ENCODE measurements around the gene CROCC2.

CROCC2 gene

GRCh38 chr2:240921311-240921994, 15.3 kb downstream of the CROCC2 start:
- DNase-seq = peak; percentile 4
- ATAC-seq = no peak

GRCh38 chr2:240921995-240922244, 15.8 kb downstream of the CROCC2 start:
- ATAC-seq (no peak), DNase-seq (no peak)

GRCh38 chr2:240922245-240922981, 16.3 kb downstream of the CROCC2 start:
- no peak for ATAC-seq
- peak; percentile 3 for DNase-seq

- ATAC-seq (no peak), DNase-seq (peak; percentile 2)
Measured at GRCh38 chr2:240922982-240923537, 16.9 kb downstream of the CROCC2 start.

GRCh38 chr2:240925191-240925567, 19.0 kb downstream of the CROCC2 start:
- DNase-seq (peak; percentile 4), ATAC-seq (no peak)

- DNase-seq (peak; percentile 1), ATAC-seq (no peak)
Measured at GRCh38 chr2:240925568-240926515, 19.7 kb downstream of the CROCC2 start.

GRCh38 chr2:240926516-240927389, 20.6 kb downstream of the CROCC2 start:
- no peak for ATAC-seq
- peak; percentile 2 for DNase-seq

- ATAC-seq (no peak), DNase-seq (no peak)
Measured at GRCh38 chr2:240927390-240927781, 21.2 kb downstream of the CROCC2 start.

- ATAC-seq (no peak), DNase-seq (no peak)
Measured at GRCh38 chr2:240928476-240929363, 22.6 kb downstream of the CROCC2 start.

- DNase-seq (no peak), ATAC-seq (no peak)
Measured at GRCh38 chr2:240929364-240930095, 23.4 kb downstream of the CROCC2 start.

GRCh38 chr2:240930096-240930630, 24.0 kb downstream of the CROCC2 start:
- no peak for ATAC-seq
- DNase-seq = no peak

GRCh38 chr2:240930631-240931318, 24.6 kb downstream of the CROCC2 start:
- DNase-seq (no peak), ATAC-seq (no peak)

GRCh38 chr2:240931319-240931949, 25.3 kb downstream of the CROCC2 start:
- DNase-seq (no peak), ATAC-seq (no peak)

- no peak for ATAC-seq
- no peak for DNase-seq
Measured at GRCh38 chr2:240932001-240932723, 26.0 kb downstream of the CROCC2 start.

GRCh38 chr2:240932724-240933047, 26.6 kb downstream of the CROCC2 start:
- DNase-seq (no peak), ATAC-seq (no peak)

GRCh38 chr2:240933048-240933965, 27.2 kb downstream of the CROCC2 start:
- no peak for ATAC-seq
- no peak for DNase-seq
